ENCODE measurements around the gene NGRN.

Gene NGRN

GRCh38 chr15:90221246-90221900 lies 44.1 kb upstream of the NGRN start:
- no peak overlapping the region for H3K14ac ChIP-seq (ENCODE audit: low read length)
- H2AFZ ChIP-seq (ENCODE audit: insufficient read depth, low read length, poor library complexity), result no peak overlapping the region
- peak; percentile 84 to 96 for DNase-seq
- no peak overlapping the region for H3K23ac ChIP-seq (ENCODE audit: low read length)
- H3K18ac ChIP-seq (ENCODE audit: low read length), result no peak overlapping the region
- H2BK12ac ChIP-seq (ENCODE audit: low read length), result no peak overlapping the region
- H4K8ac ChIP-seq (ENCODE audit: low read depth, low read length), result no peak overlapping the region
- no peak overlapping the region for H4K12ac ChIP-seq (ENCODE audit: low read depth, low read length)
- H3K9ac ChIP-seq (ENCODE audit: low read length), result no peak overlapping the region
- H3K4me1 ChIP-seq (ENCODE audit: control insufficient read depth in 1 of 2, insufficient read depth in 2 of 2, low read length in 2 of 2), result no peaks in the 10 kb centered on the region
- no peak overlapping the region for H3K4me2 ChIP-seq (ENCODE audit: low read length)
- H4K91ac ChIP-seq (ENCODE audit: low read depth, low read length), result no peak overlapping the region
- WGBS (ENCODE audit: extremely low coverage, insufficient coverage, insufficient read length), result no CpG with 5 or more reads among the region's 14 CpGs
- no peak overlapping the region for H2AK5ac ChIP-seq (ENCODE audit: low read length)
- H2BK120ac ChIP-seq (ENCODE audit: insufficient read depth, low read length, poor library complexity), result no peak overlapping the region
- H3K4me3 ChIP-seq (ENCODE audit: low read depth, low read length), result no peak overlapping the region
- H3K9me3 ChIP-seq (ENCODE audit: insufficient read depth, low read depth, low read length), result peaks cover 3% of the 10 kb centered on the region
- H3K79me2 ChIP-seq (ENCODE audit: control insufficient read depth, insufficient read depth, low read length, poor library complexity), result no peaks in the 10 kb centered on the region
- H2BK5ac ChIP-seq (ENCODE audit: low read depth, low read length, poor library complexity), result no peak overlapping the region
- H3K36me3 ChIP-seq (ENCODE audit: control insufficient read depth in 1 of 2, insufficient read depth in 2 of 2, low read length in 2 of 2), result peaks cover 24 to 29% of the 10 kb centered on the region in 2 experiments
- no peaks in the 10 kb centered on the region for H3K79me1 ChIP-seq (ENCODE audit: low read length)
- H3K4ac ChIP-seq (ENCODE audit: low read depth, low read length), result no peak overlapping the region
- H3K27me3 ChIP-seq (ENCODE audit: insufficient read depth, low read length), result no peaks in the 10 kb centered on the region
- H3K27ac ChIP-seq (ENCODE audit: low read depth, low read length), result no peak overlapping the region

GRCh38 chr15:90222547-90222946 lies 42.9 kb upstream of the NGRN start:
- no peaks in the 10 kb centered on the region for H3K4me1 ChIP-seq (ENCODE audit: control insufficient read depth in 1 of 2, insufficient read depth in 2 of 2, low read length in 2 of 2)
- H3K23ac ChIP-seq (ENCODE audit: low read length), result no peak overlapping the region
- no CpG with 5 or more reads among the region's 2 CpGs for WGBS (ENCODE audit: extremely low coverage, insufficient coverage, insufficient read length)
- no peak for DNase-seq
- H3K4me3 ChIP-seq (ENCODE audit: low read depth, low read length), result no peak overlapping the region
- H3K27me3 ChIP-seq (ENCODE audit: insufficient read depth, low read length), result no peaks in the 10 kb centered on the region
- no peak overlapping the region for H2BK12ac ChIP-seq (ENCODE audit: low read length)
- H3K79me1 ChIP-seq (ENCODE audit: low read length), result no peaks in the 10 kb centered on the region
- no peak overlapping the region for H2BK5ac ChIP-seq (ENCODE audit: low read depth, low read length, poor library complexity)
- H2BK120ac ChIP-seq (ENCODE audit: insufficient read depth, low read length, poor library complexity), result no peak overlapping the region
- H3K14ac ChIP-seq (ENCODE audit: low read length), result no peak overlapping the region
- no peak overlapping the region for H3K9ac ChIP-seq (ENCODE audit: low read length)
- H3K4ac ChIP-seq (ENCODE audit: low read depth, low read length), result no peak overlapping the region
- H3K36me3 ChIP-seq (ENCODE audit: control insufficient read depth in 1 of 2, insufficient read depth in 2 of 2, low read length in 2 of 2), result peaks cover 25 to 34% of the 10 kb centered on the region in 2 experiments
- H4K8ac ChIP-seq (ENCODE audit: low read depth, low read length), result no peak overlapping the region
- no peak overlapping the region for H4K91ac ChIP-seq (ENCODE audit: low read depth, low read length)
- H3K4me2 ChIP-seq (ENCODE audit: low read length), result no peak overlapping the region
- no peak overlapping the region for H4K12ac ChIP-seq (ENCODE audit: low read depth, low read length)
- peaks cover 3% of the 10 kb centered on the region for H3K9me3 ChIP-seq (ENCODE audit: insufficient read depth, low read depth, low read length)
- H3K18ac ChIP-seq (ENCODE audit: low read length), result no peak overlapping the region
- no peaks in the 10 kb centered on the region for H3K79me2 ChIP-seq (ENCODE audit: control insufficient read depth, insufficient read depth, low read length, poor library complexity)
- no peak overlapping the region for H2AFZ ChIP-seq (ENCODE audit: insufficient read depth, low read length, poor library complexity)
- H2AK5ac ChIP-seq (ENCODE audit: low read length), result no peak overlapping the region
- H3K27ac ChIP-seq (ENCODE audit: low read depth, low read length), result no peak overlapping the region

GRCh38 chr15:90223441-90224165 lies 41.9 kb upstream of the NGRN start:
- no peak overlapping the region for H3K4ac ChIP-seq (ENCODE audit: low read depth, low read length)
- WGBS (ENCODE audit: extremely low coverage, insufficient coverage, insufficient read length), result no CpG with 5 or more reads among the region's 22 CpGs

GRCh38 chr15:90225047-90225446 lies 40.4 kb upstream of the NGRN start:
- Histone ChIP-seq H3K9me3 (ENCODE audit: insufficient read depth, low read depth, low read length) (peaks cover 3% of the 10 kb centered on the region), H3K18ac (ENCODE audit: low read length) (no peak overlapping the region), H3K79me2 (ENCODE audit: control insufficient read depth, insufficient read depth, low read length, poor library complexity) (no peaks in the 10 kb centered on the region), H2BK12ac (ENCODE audit: low read length) (no peak overlapping the region), H3K4me2 (ENCODE audit: low read length) (no peak overlapping the region), H3K79me1 (ENCODE audit: low read length) (no peaks in the 10 kb centered on the region), H4K91ac (ENCODE audit: low read depth, low read length) (no peak overlapping the region), H3K4ac (ENCODE audit: low read depth, low read length) (no peak overlapping the region), H3K4me1 (ENCODE audit: control insufficient read depth in 1 of 2, insufficient read depth in 2 of 2, low read length in 2 of 2) (no peaks in the 10 kb centered on the region), H2BK5ac (ENCODE audit: low read depth, low read length, poor library complexity) (no peak overlapping the region), H2AK5ac (ENCODE audit: low read length) (no peak overlapping the region), H3K27ac (ENCODE audit: low read depth, low read length) (no peak overlapping the region), H3K36me3 (ENCODE audit: control insufficient read depth in 1 of 2, insufficient read depth in 2 of 2, low read length in 2 of 2) (peaks cover 46 to 57% of the 10 kb centered on the region in 2 experiments), H3K23ac (ENCODE audit: low read length) (no peak overlapping the region), H4K12ac (ENCODE audit: low read depth, low read length) (no peak overlapping the region), H4K8ac (ENCODE audit: low read depth, low read length) (no peak overlapping the region), H3K4me3 (ENCODE audit: low read depth, low read length) (no peak overlapping the region), H3K27me3 (ENCODE audit: insufficient read depth, low read length) (no peaks in the 10 kb centered on the region), H2BK120ac (ENCODE audit: insufficient read depth, low read length, poor library complexity) (no peak overlapping the region), H3K14ac (ENCODE audit: low read length) (no peak overlapping the region), H3K9ac (ENCODE audit: low read length) (no peak overlapping the region), H2AFZ (ENCODE audit: insufficient read depth, low read length, poor library complexity) (no peak overlapping the region)
- no peak for DNase-seq
- WGBS (ENCODE audit: extremely low coverage, insufficient coverage, insufficient read length), result no CpG with 5 or more reads among the region's 17 CpGs

More at GRCh38 chr15:90223441-90224165, 41.9 kb upstream of the NGRN start:
- no peak overlapping the region for H4K91ac ChIP-seq (ENCODE audit: low read depth, low read length)
- no peak overlapping the region for H2BK12ac ChIP-seq (ENCODE audit: low read length)
- no peak overlapping the region for H3K23ac ChIP-seq (ENCODE audit: low read length)
- H3K4me1 ChIP-seq (ENCODE audit: control insufficient read depth in 1 of 2, insufficient read depth in 2 of 2, low read length in 2 of 2), result no peaks in the 10 kb centered on the region
- no peak overlapping the region for H3K4me2 ChIP-seq (ENCODE audit: low read length)
- peaks cover 3% of the 10 kb centered on the region for H3K9me3 ChIP-seq (ENCODE audit: insufficient read depth, low read depth, low read length)
- H2BK120ac ChIP-seq (ENCODE audit: insufficient read depth, low read length, poor library complexity), result no peak overlapping the region
- no peak overlapping the region for H2AK5ac ChIP-seq (ENCODE audit: low read length)
- no peaks in the 10 kb centered on the region for H3K79me1 ChIP-seq (ENCODE audit: low read length)
- no peak overlapping the region for H2AFZ ChIP-seq (ENCODE audit: insufficient read depth, low read length, poor library complexity)
- H3K27ac ChIP-seq (ENCODE audit: low read depth, low read length), result no peak overlapping the region
- no peaks in the 10 kb centered on the region for H3K27me3 ChIP-seq (ENCODE audit: insufficient read depth, low read length)
- H2BK5ac ChIP-seq (ENCODE audit: low read depth, low read length, poor library complexity), result no peak overlapping the region
- no peak overlapping the region for H3K4me3 ChIP-seq (ENCODE audit: low read depth, low read length)
- H4K8ac ChIP-seq (ENCODE audit: low read depth, low read length), result no peak overlapping the region
- no peaks in the 10 kb centered on the region for H3K79me2 ChIP-seq (ENCODE audit: control insufficient read depth, insufficient read depth, low read length, poor library complexity)
- no peak overlapping the region for H4K12ac ChIP-seq (ENCODE audit: low read depth, low read length)
- peaks cover 34 to 45% of the 10 kb centered on the region in 2 experiments for H3K36me3 ChIP-seq (ENCODE audit: control insufficient read depth in 1 of 2, insufficient read depth in 2 of 2, low read length in 2 of 2)
- no peak overlapping the region for H3K9ac ChIP-seq (ENCODE audit: low read length)
- no peak for DNase-seq
- no peak overlapping the region for H3K14ac ChIP-seq (ENCODE audit: low read length)
- H3K18ac ChIP-seq (ENCODE audit: low read length), result no peak overlapping the region

Measured in trophoblast cell (in vitro differentiated cells and primary cell).